CD4-positive, alpha-beta T cell (primary cell): ENCODE data around the gene POLA1. TPM values are rescaled to one million over a fixed set of nuclear protein-coding genes. Genes with fewer than 3 reads are reported as not detected.

ENCODE experiments used
- ATAC-seq: fragments of 200-7000 bp; cut with Tn5 transposase; one replicate; pipeline ENCODE4 v1.10.0; 2022; ENCODE audit warnings: mild to moderate bottlenecking; ENCODE audit not compliant: poor library complexity
- CTCF ChIA-PET: fragments of 350-600 bp; sonication (Branson Sonifier 250); formaldehyde crosslinking; loops from one replicate; lab custom pipeline; 2021; ENCODE audit warnings: antibody characterized with exemption, inconsistent platforms; lab: Charles Lee
- POLR2A ChIA-PET: fragments of 350-600 bp; sonication (Branson Sonifier 250); formaldehyde crosslinking; loops from one replicate; lab custom pipeline; 2021; ENCODE audit warnings: antibody characterized with exemption, inconsistent platforms; lab: Charles Lee
- DNase-seq, 14 experiments: peaks; one replicate each; pipeline ENCODE4 v3.0.0-alpha.2; 2013 to 2020; ENCODE audit warnings: mixed read lengths in 2 of 14
- H3K27ac ChIP-seq, 2 donors: one replicate each; pipeline versions ENCODE4 v1.5.1 to v1.7.0; 2013; ENCODE audit warnings: low read length in 2 of 2, low read depth in 1 of 2, mild to moderate bottlenecking in 1 of 2
- H3K27me3 ChIP-seq, 2 experiments: 1 replicate in 1 of 2; 2 replicates in 1 of 2; pipeline versions ENCODE4 v1.6.1 to v1.7.0; 2013; ENCODE audit warnings: low read length in 2 of 2, control low read depth in 1 of 2, mild to moderate bottlenecking in 1 of 2, moderate library complexity in 1 of 2; ENCODE audit not compliant: insufficient read depth in 2 of 2, control insufficient read depth in 1 of 2
- H3K36me3 ChIP-seq: one replicate; pipeline ENCODE4 v1.6.1; 2013; ENCODE audit warnings: low read length, control low read depth; ENCODE audit not compliant: insufficient read depth
- H3K4me1 ChIP-seq: one replicate; pipeline ENCODE4 v1.6.1; 2013; ENCODE audit warnings: low read length, control low read depth; ENCODE audit not compliant: insufficient read depth
- H3K4me3 ChIP-seq: one replicate; pipeline ENCODE4 v1.5.1; 2013; ENCODE audit warnings: mild to moderate bottlenecking, low read length, moderate library complexity
- H3K9me3 ChIP-seq, 2 experiments: 1 replicate in 1 of 2; 2 replicates in 1 of 2; pipeline versions ENCODE4 v1.6.1 to v1.7.0; 2013; ENCODE audit warnings: low read length in 2 of 2, mild to moderate bottlenecking in 2 of 2, control low read depth in 1 of 2, moderate library complexity in 1 of 2; ENCODE audit not compliant: control insufficient read depth in 1 of 2, insufficient read depth in 1 of 2
- H3K27ac Mint-ChIP-seq: one replicate; pipeline ENCODE4 v1.8.0; 2020; ENCODE audit warnings: mixed read lengths
- H3K27me3 Mint-ChIP-seq: one replicate; pipeline ENCODE4 v1.8.0; 2021; ENCODE audit warnings: mixed read lengths
- H3K36me3 Mint-ChIP-seq: one replicate; pipeline ENCODE4 v1.8.0; 2021; ENCODE audit warnings: low read depth, mixed read lengths
- H3K4me1 Mint-ChIP-seq: one replicate; pipeline ENCODE4 v1.8.0; 2021; ENCODE audit warnings: low read depth, mixed read lengths
- H3K4me3 Mint-ChIP-seq: one replicate; pipeline ENCODE4 v1.8.0; 2020; ENCODE audit warnings: mild to moderate bottlenecking, mixed read lengths
- H3K9me3 Mint-ChIP-seq: one replicate; pipeline ENCODE4 v1.8.0; 2020; ENCODE audit warnings: mixed read lengths
- CTCF ChIP-seq: fragments of 200-600 bp; IDR thresholded peaks from one replicate; pipeline ENCODE4 v1.8.0; 2022; ENCODE audit warnings: antibody characterized with exemption, mild to moderate bottlenecking
- intact Hi-C, 2 experiments: fragments of 100-400 bp; cut with DNase I in 1 of 2; cut with micrococcal nuclease in 1 of 2; formaldehyde crosslinking; loops; one replicate each; pipeline versions ENCODE4 v1.15.1 to v1.9.0; 2023 to 2025; cut with DNase I, micrococcal nuclease
- total RNA-seq, 174 experiments: library from RNA in 2 of 174; stranded (reverse) in 2 of 174; gene quantifications; one replicate each; pipeline ENCODE4 v1.2.3 and lab custom pipeline; 2021 to 2026

Gene POLA1
- total RNA-seq, 2 experiments from 2014 or later: 4.7 TPM

GRCh38 chrX:24673424-24673823, 20.3 kb upstream of the POLA1 start:
- Histone ChIP-seq H3K9me3 (no peaks in the 10 kb centered on the region), H3K36me3 (no peaks in the 10 kb centered on the region), H3K4me1 (no peaks in the 10 kb centered on the region), H3K4me3 (no peak overlapping the region), H3K27me3 (no peaks in the 10 kb centered on the region), H3K27ac (no peak overlapping the region)
- H3K9me3 Mint-ChIP-seq: no peaks in the 10 kb centered on the region
- CTCF ChIA-PET: interaction anchor here (0.5 kb wide), 1 partner anchor 1029 kb away, joined by 3 read pairs; no protein-coding TSS in a partner anchor
- H3K4me3 Mint-ChIP-seq: no peak overlapping the region
- H3K4me1 Mint-ChIP-seq: no peaks in the 10 kb centered on the region
- intact Hi-C loops: no loop called here
- no peaks in the 10 kb centered on the region for H3K27me3 Mint-ChIP-seq
- H3K36me3 Mint-ChIP-seq: no peaks in the 10 kb centered on the region
- ATAC-seq: no peak
- no peak overlapping the region for H3K27ac Mint-ChIP-seq
- no peak for DNase-seq
- POLR2A ChIA-PET: no interaction called here
- no peak for TF ChIP-seq CTCF

- ChIA-PET CTCF (interaction anchor here (0.6 to 1.3 kb wide), 3 partner anchors 9 to 68 kb away, joined by 3 to 7 read pairs (median 3); no protein-coding TSS in a partner anchor), POLR2A (no interaction called here)
- Mint-ChIP-seq H3K4me1 (no peaks in the 10 kb centered on the region), H3K27me3 (no peaks in the 10 kb centered on the region), H3K27ac (no peak overlapping the region), H3K9me3 (no peaks in the 10 kb centered on the region), H3K36me3 (no peaks in the 10 kb centered on the region), H3K4me3 (no peak overlapping the region)
- Histone ChIP-seq H3K9me3 (no peaks in the 10 kb centered on the region), H3K4me3 (no peak overlapping the region), H3K36me3 (no peaks in the 10 kb centered on the region), H3K4me1 (no peaks in the 10 kb centered on the region), H3K27me3 (no peaks in the 10 kb centered on the region), H3K27ac (no peak overlapping the region)
- TF ChIP-seq CTCF: peak; percentile 63
- peak; percentile 39 for ATAC-seq
- DNase-seq: peak in 3 of 14 experiments; percentile 15 to 37 (median 36)
- intact Hi-C loops: no loop called here
Measured at GRCh38 chrX:24676403-24677024, 17.2 kb upstream of the POLA1 start.

GRCh38 chrX:24682739-24683432, 10.8 kb upstream of the POLA1 start:
- TF ChIP-seq CTCF: no peak
- Mint-ChIP-seq H3K27ac (no peak overlapping the region), H3K36me3 (no peaks in the 10 kb centered on the region), H3K27me3 (peaks cover 5% of the 10 kb centered on the region), H3K4me1 (no peaks in the 10 kb centered on the region), H3K4me3 (no peak overlapping the region), H3K9me3 (no peaks in the 10 kb centered on the region)
- ATAC-seq (no peak), DNase-seq (no peak)
- Histone ChIP-seq H3K27me3 (no peaks in the 10 kb centered on the region), H3K4me1 (no peaks in the 10 kb centered on the region), H3K36me3 (no peaks in the 10 kb centered on the region), H3K4me3 (no peak overlapping the region), H3K9me3 (no peaks in the 10 kb centered on the region), H3K27ac (no peak overlapping the region)
- intact Hi-C loops: no loop called here
- ChIA-PET POLR2A (no interaction called here), CTCF (no interaction called here)
